ENCODE measurements around the gene LRRC46. TPM values are rescaled to one million over a fixed set of nuclear protein-coding genes. Genes with fewer than 3 reads are reported as not detected.

LRRC46 gene
- total RNA-seq, 4 donors from 2014 or later = 0.45 TPM; not detected in 3

GRCh38 chr17:47821424-47822391 lies 9.8 kb upstream of the LRRC46 start, which contains the start of gene OSBPL7:
TSS of gene OSBPL7 (minus strand) at chr17:47821794. CDS start at chr17:47820278, 1,516 bp downstream.
- H3K9me3 ChIP-seq = no peaks in the 10 kb centered on the region
- peak within 1 kb of the TSS; percentile 47 to 60 (median 56) for H3K27ac ChIP-seq (replicated peaks in 1 of 4)
- H3K4me3 ChIP-seq = peak within 1 kb of the TSS; percentile 58 to 65 (median 59)
- intact Hi-C loops (cut with DNase I) = no loop called here
- peaks cover 27 to 66% (median 63%) of the 10 kb centered on the region in 4 donors for H3K36me3 ChIP-seq
- WGBS = 13% methylated on average over 11 of the region's 21 CpGs
- TF ChIP-seq, protein P1, sequence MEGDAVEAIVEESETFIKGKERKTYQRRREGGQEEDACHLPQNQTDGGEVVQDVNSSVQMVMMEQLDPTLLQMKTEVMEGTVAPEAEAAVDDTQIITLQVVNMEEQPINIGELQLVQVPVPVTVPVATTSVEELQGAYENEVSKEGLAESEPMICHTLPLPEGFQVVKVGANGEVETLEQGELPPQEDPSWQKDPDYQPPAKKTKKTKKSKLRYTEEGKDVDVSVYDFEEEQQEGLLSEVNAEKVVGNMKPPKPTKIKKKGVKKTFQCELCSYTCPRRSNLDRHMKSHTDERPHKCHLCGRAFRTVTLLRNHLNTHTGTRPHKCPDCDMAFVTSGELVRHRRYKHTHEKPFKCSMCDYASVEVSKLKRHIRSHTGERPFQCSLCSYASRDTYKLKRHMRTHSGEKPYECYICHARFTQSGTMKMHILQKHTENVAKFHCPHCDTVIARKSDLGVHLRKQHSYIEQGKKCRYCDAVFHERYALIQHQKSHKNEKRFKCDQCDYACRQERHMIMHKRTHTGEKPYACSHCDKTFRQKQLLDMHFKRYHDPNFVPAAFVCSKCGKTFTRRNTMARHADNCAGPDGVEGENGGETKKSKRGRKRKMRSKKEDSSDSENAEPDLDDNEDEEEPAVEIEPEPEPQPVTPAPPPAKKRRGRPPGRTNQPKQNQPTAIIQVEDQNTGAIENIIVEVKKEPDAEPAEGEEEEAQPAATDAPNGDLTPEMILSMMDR (IDR thresholded peaks at IDR 0.05) = peak in 1 of 3 experiments; percentile 27
- TF ChIP-seq POLR2A (IDR thresholded peaks at IDR 0.05; ENCODE audit: low read depth) (no peak), POLR2AphosphoS5 (IDR thresholded peaks at IDR 0.05) (peak; percentile 56 to 58)
- DNase-seq (ENCODE audit: extremely low spot score) = no peak
- peaks cover 22 to 29% (median 23%) of the 10 kb centered on the region in 4 donors for H3K4me1 ChIP-seq
- no peaks in the 10 kb centered on the region for H3K27me3 ChIP-seq

DNA sequence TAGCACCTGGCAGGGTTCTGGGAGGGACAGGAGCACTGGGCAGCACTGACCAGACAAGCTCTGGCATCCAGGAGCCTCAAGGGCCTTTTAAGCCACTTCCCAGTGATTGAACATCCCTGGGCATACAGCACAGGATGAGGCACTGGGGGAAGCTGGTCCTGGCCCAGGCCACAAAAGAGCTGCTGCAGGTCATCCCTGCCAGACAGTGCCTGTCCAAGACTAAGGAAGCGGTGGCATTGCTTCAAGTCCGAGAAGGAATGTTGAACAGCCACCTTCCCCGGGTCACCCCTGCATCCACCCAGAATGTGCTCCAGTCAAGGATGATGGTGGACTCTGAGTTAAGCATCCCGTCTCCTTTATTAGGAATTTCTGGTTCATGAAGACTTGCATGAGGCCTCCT lies 8.7 kb upstream of the LRRC46 start:
- 80% methylated on average over 1 of the region's 4 CpGs for WGBS
- Histone ChIP-seq H3K4me3 (no peak overlapping the region), H3K27ac (replicated peaks in 1 of 4) (no peak overlapping the region), H3K9me3 (no peaks in the 10 kb centered on the region), H3K36me3 (peaks cover 35 to 66% (median 62%) of the 10 kb centered on the region in 4 donors), H3K4me1 (peaks cover 22 to 29% (median 23%) of the 10 kb centered on the region in 4 donors), H3K27me3 (no peaks in the 10 kb centered on the region)
- intact Hi-C loops (cut with DNase I) = no loop called here
- TF ChIP-seq POLR2AphosphoS5 (IDR thresholded peaks at IDR 0.05) = no peak
- TF ChIP-seq, protein P1 (IDR thresholded peaks at IDR 0.05) = no peak
- no peak for TF ChIP-seq EP300 (IDR thresholded peaks at IDR 0.05)
- TF ChIP-seq POLR2A (IDR thresholded peaks at IDR 0.05; ENCODE audit: low read depth) = no peak
- DNase-seq (ENCODE audit: extremely low spot score) = no peak

GRCh38 chr17:47823519-47823918 lies 8.0 kb upstream of the LRRC46 start:
- TF ChIP-seq, protein P1 (IDR thresholded peaks at IDR 0.05) = no peak
- TF ChIP-seq POLR2A (IDR thresholded peaks at IDR 0.05; ENCODE audit: low read depth) = no peak
- no peak overlapping the region for H3K27ac ChIP-seq (replicated peaks in 1 of 4)
- H3K4me3 ChIP-seq = no peak overlapping the region
- H3K9me3 ChIP-seq = no peaks in the 10 kb centered on the region
- H3K36me3 ChIP-seq = peaks cover 41 to 66% (median 62%) of the 10 kb centered on the region in 4 donors
- H3K4me1 ChIP-seq = peaks cover 22 to 29% (median 23%) of the 10 kb centered on the region in 4 donors
- no peaks in the 10 kb centered on the region for H3K27me3 ChIP-seq
- 95% methylated on average over 4 of the region's 4 CpGs for WGBS
- no peak for DNase-seq (ENCODE audit: extremely low spot score)
- intact Hi-C loops (cut with DNase I) = no loop called here

- intact Hi-C loops (cut with DNase I) = no loop called here
- DNase-seq (ENCODE audit: extremely low spot score) = no peak
- WGBS = 88% methylated on average over 3 of the region's 3 CpGs
Observed at GRCh38 chr17:47829870-47830269, 1.6 kb upstream of the LRRC46 start.

More at GRCh38 chr17:47829870-47830269, 1.6 kb upstream of the LRRC46 start:
- no peaks in the 10 kb centered on the region for H3K27me3 ChIP-seq
- no peaks in the 10 kb centered on the region for H3K9me3 ChIP-seq
- peaks cover 20 to 28% (median 24%) of the 10 kb centered on the region in 4 donors for H3K4me1 ChIP-seq
- H3K4me3 ChIP-seq = no peak overlapping the region
- H3K27ac ChIP-seq (replicated peaks in 1 of 4) = no peak overlapping the region
- TF ChIP-seq, protein P1 (IDR thresholded peaks at IDR 0.05) = no peak
- TF ChIP-seq EP300 (IDR thresholded peaks at IDR 0.05) = no peak
- TF ChIP-seq POLR2AphosphoS5 (IDR thresholded peaks at IDR 0.05) = no peak
- no peak for TF ChIP-seq POLR2A (IDR thresholded peaks at IDR 0.05; ENCODE audit: low read depth)
- peaks cover 30 to 46% (median 39%) of the 10 kb centered on the region in 4 donors for H3K36me3 ChIP-seq

Data from esophagus muscularis mucosa (tissue), 4 donors.